CD1c-positive myeloid dendritic cell (primary cell): ENCODE measurements around the gene VPS50.
A peak's percentile ranks its signal among the peaks of the same experiment; 100 is the strongest.
"Not testable (repeated sequence)": the region's sequence is repeated elsewhere in the genome, so short reads cannot be mapped to it uniquely, and the experiment has no call there.

Source experiments
- DNase-seq: peaks from one replicate; pipeline ENCODE4 v3.0.0-alpha.2; 2016; ENCODE audit errors: extremely low spot score

Gene VPS50

DNA sequence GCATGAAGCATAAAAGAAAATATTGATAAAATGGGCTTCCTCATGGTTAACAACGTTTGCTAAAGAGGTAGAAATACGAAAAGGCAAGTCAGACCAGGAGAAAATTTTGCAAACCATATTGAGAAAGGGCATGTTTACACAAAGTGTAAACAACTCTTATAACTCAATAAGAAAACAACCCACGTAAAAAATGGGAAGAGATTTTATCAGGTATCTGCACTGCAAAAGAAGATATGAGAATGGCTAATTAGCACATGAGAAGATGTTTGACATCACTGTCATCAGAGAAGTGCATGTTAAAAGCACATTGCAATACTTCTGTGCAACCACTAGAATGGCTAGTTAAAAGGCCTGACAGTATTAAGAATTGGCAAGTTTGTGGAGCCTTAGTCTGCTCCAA, 99.5 kb downstream of the VPS50 start:
- no peak for DNase-seq

DNA sequence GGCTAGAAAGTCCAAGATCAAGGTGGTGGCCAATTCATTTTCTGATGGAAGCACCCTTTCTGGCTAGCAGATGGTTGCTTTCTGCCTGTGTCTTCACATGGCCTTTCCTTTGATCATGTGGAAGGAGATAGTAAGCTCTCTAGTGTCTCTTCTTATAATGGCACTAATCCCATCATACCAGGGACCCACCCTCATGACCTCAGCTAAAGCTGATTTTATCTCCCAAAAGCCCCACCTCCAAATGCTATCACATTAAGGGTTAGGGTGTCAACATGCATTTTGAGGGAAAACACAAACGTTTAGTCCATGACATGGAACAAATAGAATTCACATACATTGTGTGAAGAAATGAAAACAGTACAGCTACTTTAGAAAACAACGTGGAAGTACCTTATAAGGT, 100.0 kb downstream of the VPS50 start:
- no peak for DNase-seq

DNA sequence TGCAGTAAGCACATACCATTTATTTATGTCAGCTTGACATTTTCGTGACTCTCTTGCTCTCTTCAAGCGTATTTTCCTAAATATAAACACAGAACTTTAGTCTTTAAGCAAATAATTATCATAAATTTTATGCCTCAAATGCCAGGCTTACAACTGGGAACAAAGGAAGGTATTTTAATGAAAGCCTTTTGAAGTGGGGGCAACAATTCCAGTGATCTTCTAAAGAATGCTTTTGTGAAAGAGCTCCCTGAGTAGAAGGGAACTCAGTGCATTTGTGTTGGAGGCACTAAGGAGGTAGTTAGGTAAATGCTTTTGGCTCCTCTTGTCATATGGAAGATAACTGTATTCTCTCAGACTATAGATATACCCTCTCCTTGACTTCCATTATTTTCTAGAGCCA, 104.9 kb downstream of the VPS50 start:
- DNase-seq, result no peak

DNA sequence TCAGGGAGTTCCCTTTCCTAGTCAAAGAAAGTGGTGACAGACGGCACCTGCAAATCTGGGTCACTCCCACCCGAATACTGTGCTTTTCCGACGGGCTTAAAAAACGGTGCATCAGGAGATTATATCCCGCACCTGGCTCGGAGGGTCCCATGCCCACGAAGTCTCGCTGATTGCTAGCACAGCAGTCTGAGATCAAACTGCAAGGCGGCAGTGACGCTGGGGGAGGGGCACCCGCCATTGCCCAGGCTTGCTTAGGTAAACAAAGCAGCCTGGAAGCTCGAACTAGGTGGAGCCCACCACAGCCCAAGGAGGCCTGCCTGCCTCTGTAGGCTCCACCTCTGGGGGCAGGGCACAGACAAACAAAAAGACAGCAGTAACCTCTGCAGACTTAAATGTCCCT, 110.0 kb downstream of the VPS50 start:
- not testable (repeated sequence) for DNase-seq

DNA sequence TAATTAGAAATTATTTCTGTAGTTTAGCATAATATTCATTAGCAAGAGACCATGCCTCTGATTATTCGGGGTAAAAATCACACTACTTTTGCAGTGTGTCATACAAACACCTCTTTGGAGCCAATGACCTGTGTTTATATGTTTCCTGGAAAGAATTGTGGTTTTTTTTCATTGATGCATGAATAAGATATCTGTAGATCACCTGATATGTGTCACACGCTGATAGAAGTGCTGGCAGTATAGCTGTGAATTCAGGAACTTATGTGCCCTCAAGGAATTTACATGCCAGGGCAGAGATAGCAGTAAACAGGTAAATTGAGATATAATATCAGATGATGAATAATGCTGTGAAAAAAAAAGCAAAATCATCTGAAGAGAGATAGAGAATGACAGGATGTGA, 118.2 kb downstream of the VPS50 start:
- no peak for DNase-seq

DNA sequence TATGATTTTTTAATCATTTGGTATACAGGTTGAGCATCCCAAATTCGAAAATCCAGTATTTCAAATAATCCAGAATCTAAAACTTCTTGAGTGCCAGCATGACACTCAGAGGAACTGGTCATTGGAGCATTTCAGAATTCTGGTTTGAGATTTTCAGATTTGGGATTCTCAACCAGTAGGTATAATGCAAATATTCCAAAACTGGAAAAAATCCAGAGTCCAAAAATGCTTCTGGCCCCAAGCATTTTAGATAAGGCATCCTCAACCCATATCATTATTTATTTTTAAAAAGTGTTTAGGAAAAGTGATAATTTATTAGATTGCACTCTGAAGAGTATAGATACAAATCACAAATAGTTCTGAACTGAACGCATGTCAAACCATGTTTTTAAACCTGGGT, 120.7 kb downstream of the VPS50 start:
- DNase-seq, result no peak

DNA sequence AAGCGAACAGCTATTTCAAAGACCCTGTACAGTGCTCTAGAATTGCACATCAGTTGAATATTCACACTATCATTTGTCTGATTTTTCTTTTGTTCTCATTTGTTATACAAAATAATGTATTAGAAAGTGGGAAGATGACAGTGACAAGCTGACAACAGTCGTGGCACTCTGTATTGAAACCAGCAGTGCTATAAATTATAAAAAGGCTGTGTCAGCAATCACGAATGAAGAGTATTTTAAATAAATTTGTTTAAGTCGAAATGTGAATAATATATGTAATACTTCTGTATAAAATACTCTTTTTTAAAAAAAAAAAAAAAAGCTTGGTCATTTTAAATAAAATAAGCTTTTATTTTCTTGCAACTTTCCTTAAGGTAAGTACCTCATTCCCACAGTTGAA, 122.6 kb downstream of the VPS50 start:
- no peak for DNase-seq

DNA sequence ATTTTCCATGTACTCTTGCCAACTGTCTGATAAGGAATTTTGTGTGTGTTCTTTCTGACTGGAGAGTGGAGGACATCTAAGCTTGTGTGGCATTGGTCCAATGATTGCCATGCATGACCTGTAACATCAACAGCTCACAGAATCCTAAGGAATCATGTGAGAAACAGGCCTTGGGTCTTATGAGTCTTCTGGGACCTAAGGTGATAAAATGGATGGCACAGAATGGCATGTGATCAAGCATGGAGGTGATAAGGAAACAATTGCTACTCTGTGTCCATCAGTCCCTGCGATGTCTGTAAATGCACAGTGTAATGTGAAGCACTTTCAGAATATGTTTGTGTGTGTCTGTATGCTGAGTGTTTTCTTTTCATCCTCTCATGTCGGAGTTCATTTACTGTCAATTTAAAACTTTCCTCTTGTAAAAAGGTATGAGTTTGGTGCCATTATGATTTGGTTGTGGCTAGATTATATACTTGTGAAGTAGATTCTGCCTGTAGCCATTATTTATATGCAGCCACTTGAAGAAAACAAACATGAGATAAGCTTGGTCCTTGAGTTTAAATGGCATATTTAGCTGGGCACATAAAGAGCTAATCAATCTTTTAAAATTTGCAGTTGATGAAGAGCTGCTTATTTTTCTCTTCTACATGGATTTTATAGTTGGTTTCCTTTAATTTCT, 127.5 kb downstream of the VPS50 start:
- no peak for DNase-seq

DNA sequence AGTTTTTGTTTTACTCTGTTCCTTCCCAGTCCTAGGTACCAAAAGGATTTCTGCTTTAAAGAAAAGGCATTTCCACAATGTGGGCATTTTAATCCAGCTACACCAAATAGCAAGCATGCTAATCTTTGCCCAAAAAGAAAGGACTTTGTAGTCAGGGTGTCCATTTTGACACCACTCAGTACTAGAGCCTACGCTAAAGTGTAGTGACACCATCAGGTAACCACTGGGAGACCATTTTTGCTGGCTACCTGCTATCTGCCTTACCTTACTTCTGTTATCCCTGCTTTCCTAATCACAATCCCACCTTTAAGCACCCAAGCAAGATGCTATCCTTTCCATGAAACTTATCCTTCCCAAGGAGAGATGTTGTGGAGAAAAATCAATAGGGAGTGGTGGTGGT, 129.7 kb downstream of the VPS50 start:
- DNase-seq, result no peak

DNA sequence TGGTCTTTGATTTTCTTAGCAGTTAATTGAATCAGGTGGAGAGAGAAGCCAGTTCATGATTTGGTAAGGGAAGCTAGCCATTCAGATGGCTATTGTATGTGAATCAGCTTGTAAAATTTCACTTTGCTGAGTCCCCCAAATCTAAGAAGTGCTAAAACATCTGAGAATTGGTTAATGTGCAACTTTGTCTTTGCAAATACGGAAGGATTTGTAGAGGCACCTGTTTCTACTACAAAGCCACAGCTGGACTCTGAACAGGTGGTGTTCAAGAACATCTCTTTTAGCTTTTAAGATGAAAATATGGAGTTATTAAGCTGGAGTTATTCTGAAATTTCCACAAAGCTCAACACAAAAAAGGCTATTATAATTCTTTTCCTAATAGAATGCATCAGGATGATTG, 132.6 kb downstream of the VPS50 start:
- DNase-seq, result no peak

DNA sequence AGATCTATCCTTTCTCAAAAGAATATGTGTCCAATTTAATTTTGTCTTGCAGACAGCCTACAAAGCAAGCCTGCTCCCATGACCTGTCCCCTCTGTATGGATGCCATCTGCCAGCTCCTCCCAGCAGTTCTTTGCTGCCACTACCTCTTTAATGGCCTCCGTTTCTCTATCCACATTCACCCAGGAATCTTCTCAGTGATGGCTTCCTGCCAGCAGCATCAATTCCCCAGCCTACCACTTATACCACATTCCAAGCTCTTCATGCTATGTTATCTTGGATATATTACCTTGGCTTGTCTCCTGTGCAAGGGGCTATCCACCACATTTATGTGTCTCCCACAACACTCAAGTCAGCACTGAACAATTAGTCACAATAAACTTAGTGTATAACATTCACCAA, 133.2 kb downstream of the VPS50 start:
- DNase-seq, result no peak

DNA sequence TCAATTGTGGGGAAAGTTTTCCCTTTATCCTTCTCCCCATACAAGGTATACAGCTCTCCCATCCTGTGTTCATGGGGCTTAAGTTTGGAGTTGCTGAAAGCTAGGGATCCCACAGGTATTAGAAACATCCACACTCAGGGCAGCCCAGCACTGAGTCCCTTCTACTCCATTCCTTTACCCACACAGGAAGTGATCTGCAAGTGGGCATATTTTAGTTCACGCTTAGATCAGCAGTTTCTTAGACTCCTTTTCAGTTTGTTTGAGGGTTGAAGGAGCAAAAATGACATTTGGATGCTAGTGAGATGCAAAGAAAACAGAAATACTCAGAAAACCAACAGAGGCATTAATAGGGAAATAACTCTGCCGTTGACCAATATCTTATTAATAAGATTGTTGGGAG, 134.7 kb downstream of the VPS50 start:
- no peak for DNase-seq

DNA sequence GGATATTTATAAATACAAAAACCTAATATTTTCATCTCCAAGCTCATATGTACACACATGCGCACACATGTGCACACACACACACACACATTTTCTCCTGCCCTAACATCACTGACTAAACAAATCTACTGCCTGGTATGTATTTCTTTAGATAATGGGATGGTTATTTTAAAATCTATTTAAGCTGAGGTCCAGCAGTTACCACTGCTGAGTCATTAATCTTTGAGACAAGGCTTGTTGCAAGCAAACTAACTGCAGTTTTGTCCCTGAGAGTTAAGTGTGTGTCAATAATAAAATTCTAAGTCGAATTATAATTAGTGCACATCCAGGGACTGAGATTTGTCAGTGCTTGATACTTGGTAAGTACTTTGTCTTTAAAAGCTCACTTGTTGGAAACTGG, 135.1 kb downstream of the VPS50 start:
- no peak for DNase-seq

DNA sequence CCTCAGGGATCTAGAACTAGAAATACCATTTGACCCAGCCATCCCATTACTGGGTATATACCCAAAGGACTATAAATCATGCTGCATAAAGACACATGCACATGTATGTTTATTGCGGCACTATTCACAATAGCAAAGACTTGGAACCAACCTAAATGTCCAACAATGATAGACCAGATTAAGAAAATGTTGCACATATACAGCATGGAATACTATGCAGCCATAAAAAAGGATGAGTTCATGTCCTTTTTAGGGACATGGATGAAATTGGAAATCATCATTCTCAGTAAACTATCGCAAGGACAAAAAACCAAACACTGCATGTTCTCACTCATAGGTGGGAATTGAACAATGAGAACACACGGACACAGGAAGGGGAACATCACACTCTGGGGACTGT, 138.8 kb downstream of the VPS50 start:
- not testable (repeated sequence) for DNase-seq

DNA sequence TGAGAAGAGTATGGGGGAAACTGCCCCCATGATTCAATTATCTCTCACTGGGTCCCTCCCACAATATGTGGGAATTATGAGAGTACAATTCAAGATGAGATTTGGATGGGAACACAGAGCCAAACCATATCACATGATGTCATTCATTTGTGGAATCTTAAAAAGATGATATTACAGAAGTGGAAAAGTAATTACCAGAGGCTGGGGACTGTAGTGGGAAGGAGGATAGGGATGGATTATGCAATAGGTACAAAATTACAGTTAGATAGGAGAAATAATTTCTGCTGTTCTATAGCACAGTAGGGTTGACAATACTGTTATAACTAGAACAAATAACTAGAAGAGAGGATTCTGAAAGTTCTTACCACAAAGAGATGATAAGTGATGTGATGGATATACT, 141.4 kb downstream of the VPS50 start:
- DNase-seq, result no peak

DNA sequence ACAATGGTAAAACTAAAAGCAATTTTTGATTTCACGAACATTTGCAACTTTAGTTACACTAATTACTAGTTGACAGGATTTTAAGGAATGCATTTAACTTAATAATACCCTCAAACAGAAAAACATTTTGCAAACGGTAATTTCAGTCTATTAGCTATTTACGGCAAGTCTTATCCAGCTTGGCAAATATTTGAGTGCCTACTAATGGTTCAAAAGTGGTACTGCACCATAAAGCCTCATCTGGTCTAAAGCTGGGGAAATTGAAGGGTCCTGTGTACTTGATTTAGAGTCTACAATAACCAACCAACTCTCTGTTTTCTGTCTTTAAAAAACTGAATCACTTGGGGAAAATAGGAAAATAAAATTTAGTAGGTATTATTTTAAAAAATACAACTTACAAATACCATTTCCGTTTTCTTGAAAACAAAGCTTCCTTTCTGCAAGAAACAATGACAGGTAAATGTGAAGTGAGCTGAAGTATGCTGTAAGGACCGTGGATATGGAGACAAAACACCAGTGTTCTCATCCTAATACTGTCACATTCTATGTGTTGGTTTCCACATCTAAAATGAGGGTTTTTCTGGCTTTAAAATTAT, 142.3 kb downstream of the VPS50 start:
- peak; percentile 15 for DNase-seq

DNA sequence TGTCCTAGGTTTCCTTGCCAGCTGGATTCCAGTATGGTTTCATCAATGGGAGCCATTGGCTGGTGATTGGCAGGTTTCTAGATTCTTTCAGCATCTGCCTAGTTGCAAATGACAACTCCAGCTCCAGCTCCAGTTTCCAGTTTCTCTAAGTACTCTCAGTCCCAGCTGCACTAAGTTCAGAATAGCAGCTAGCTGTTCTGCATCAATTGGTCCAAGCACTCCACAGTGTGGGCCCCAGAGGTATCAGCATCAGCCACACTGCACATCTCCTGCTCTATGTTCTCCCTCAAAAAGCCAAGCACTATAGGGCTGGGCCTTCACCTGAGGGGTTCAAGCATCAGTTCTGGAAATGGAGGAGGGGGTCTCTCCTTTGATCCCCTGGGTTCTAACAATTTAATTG, 143.4 kb downstream of the VPS50 start:
- DNase-seq, result no peak

DNA sequence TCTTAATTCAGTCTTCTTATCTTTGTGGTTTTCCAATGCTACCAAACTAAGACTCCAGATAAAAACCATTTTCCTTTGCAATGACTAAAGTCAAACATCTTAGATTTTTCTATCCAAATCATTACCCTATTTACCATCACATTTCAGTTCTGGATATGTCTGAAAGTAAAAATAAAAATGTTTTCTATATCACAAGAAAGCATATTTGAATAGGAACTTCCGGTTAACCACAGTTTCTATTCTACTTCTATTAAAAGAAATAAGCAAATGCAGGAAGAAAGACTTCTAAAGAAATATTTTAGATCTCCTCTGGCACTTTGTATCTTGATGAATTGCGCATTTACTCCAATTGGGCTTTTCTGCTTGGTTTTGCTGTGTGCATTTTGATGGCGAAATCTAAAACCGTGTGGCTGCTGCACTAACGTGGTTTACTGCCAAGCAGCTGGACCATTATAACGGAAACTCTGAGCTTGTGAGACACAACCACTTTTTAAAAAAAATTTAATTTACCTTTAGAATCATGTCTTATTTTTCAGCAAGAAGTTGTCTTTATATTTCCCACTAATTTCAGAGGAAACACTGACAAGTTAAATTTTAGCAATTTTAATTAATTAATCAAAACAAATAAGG, 146.1 kb downstream of the VPS50 start:
- no peak for DNase-seq

DNA sequence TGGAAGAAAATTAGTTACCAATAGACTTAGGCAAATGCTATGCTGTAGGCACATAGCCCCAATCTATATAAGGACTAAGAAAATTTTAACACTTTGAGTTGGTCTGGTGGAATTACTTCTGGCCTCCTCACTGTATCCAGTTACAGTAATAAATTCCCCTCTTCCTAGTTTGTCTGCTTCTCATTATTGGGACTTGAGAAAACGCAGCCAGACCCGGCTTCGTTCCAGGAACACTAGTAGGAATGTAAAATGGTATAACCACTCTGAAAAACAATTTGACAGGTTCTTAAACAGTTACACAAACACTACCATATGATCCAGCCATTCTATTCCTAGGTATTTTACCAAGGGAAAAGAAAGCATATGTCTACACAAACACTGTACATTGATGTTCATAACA, 150.2 kb downstream of the VPS50 start:
- no peak for DNase-seq

DNA sequence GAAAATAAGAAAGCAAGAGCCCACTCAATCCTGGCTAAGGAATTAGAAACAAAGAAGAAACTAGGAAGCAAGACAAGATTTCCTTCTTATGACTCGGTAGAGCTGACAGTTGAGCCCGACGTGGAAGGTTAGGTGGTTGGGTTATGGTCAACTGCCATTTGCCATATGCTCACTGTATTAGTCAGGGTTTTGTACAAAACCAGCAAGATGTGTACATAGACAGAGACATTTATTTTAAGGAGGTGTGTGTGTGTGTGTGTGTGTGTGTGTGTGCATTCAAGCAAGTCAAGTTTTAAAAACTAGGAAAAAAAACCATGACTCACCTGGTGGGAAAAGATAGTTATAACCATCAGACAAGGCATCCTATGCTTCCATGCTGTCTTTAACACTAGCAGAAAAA, 158.5 kb downstream of the VPS50 start:
- DNase-seq, result no peak

DNA sequence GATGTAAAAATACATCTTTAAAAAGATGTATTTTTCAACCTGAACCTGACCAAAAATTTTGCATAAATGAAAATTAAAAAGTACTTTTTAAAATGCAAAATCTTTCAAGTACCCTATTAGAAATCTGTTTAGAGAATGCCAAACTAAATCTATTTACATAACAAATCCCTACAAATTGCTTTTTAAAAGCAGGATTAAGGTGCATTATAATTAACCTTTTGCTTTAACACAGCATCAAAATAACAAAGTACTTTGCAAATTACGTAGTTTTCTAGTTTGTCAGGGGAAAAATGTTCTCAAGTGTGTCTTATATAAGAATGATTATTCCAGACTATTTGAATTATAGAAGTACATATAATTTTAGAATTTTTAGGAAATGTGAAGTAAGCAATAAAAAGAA, 160.8 kb downstream of the VPS50 start:
- no peak for DNase-seq

DNA sequence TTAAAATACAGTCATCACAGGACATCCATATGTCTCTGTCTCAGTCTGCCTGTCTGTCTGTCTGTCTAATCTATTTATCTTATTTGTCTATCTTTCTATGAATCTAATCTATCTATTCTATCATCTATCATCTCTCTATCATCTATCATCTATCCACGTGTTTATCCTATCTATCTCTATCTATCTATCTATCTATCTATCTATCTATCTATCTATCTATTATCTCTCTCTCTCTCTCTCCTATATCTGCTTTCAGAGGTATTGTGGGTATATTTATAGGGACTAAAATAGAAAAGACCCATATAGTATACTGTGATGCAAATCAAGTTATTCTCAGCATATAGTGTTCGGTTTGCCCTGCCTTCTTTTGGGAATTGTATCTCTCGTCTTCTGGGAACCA, 167.5 kb downstream of the VPS50 start:
- no peak for DNase-seq

DNA sequence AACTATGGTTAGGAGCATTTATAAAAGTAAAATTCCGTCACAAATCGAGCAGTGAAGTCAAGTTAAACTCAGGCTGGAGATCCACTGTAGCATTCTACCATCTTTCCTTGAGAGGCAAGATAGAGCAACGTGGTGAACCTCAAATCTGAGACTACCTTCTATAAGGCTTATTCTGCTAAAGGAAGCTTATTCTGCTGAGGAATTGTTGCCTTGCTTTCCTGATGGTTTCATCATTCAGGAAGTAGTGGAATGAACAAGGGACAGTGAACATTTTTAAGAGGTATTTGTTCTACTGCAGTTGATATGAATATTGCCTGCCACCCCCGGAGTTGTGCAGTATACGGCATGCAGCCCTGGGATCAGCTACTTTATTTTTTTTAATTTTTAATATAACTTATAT, 170.8 kb downstream of the VPS50 start:
- DNase-seq, result no peak

DNA sequence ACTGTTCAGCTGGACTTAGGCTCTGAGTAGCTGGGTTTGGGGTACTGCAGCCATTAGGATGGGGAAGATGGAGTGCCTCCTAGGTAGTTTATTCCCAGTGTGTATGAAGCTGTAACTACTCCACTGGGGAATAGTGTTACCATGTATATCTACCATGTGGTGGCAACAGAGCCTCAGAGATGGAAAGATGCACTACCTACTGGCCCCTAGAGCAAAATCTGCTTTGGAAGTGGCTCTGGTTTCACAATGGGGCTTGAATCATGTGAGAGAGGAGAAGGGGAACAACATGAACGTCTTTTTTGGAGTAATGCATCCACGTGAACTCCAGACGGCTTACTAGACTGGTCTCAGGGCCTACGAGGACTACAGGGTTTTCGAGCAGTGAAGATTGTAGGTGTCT, 175.1 kb downstream of the VPS50 start:
- no peak for DNase-seq
